ENCODE data around the gene ADSS1.
A peak's percentile ranks its signal among the peaks of the same experiment; 100 is the strongest.

Gene ADSS1

DNA sequence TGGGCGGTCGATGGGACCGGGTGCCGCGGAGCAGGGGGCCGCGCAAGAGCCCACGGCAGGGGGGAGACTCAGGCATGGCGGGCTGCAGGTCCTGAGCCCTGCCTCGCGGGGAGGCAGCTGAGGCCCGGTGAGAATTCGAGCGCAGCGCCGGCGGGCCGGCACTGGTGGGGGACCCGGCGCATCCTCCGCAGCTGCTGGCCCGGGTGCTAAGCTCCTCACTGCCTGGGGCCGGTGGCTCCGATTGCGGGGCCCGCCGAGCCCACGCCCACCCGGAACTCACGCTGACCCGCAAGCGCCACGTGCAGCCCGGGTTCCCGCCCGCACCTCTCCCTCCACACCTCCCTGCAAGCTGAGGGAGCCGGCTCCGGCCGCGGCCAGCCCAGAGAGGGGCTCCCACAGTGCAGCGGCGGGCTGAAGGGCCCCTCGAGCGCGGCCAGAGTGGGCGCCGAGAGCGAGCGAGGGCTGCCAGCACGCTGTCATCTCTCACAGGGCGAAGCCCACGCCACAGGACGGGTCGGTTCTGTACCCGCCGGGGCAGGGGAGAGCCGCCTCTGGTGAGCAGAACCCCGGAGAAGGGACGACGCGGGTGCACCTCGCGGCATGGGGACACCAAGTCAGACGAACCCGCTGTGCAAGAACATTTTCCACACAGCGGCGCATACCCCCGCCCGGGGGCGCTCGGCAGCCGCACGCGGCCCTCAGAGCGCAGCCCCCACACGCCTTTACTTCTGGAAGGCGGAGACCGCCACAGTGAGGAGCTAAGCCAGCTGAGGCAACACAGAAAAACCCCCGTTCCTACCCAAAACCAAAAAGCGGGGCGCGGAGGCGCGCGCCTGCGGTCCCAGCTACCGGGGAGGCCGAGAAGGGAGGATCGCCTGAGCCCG lies 27.8 kb downstream of the ADSS1 start:
- no peak for DNase-seq (ENCODE audit: low spot score)

DNA sequence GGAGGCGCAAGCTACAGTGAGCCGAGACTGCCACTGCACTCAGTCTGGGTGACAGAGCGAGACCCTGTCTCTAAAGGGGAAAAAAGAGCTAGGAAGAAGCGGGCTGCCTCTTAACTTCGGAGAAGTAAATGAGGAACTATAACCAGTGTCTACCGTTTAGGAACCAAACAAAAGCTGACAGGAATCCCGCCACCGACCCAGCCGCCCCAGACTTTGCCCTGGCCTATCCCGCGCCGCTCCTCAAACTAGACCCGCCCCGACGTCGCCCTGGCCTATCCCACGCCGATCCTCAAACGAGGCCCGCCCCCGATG lies 28.4 kb downstream of the ADSS1 start:
- DNase-seq (ENCODE audit: low spot score) = no peak

DNA sequence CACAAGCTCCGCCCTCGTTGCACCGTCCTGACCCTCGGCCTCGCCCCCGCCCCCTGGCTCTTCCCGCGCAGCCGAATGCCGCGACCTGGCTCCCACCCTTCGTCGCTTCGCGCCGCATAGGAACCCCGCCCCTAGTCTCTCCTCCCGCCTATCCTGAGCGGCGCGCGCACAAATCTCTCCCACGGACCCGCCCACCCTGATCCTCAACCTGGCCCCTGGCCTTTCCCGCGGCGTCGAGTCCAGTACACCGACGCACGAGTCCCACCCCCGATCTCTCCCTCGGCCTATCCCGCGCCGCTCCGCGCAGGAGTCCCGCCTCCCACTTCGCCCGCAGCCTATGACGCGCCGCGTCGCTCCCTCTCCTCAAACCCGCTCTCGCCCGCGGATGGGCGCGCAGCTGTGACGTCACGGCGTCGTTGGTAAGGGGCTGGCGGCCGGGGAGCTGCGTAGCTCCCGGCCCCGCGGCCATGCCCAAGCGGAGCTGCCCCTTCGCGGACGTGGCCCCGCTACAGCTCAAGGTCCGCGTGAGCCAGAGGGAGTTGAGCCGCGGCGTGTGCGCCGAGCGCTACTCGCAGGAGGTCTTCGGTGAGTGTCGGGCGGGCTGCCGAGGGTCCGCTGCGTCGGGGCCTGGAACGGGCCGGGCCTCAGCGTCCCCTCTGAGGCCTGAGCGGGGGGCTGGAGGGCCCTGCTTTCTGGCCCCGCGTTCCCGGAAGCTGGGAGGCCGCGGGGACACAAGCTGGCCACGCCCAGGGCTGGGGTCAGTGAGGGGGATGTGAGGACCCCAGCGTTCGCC lies 28.9 kb downstream of the ADSS1 start, which contains the start of gene SIVA1:
TSS of gene SIVA1 (plus strand) at position 413 of the 793 bp plus-strand sequence. CDS start at position 468, 55 bp downstream.
- peak; percentile 99 for DNase-seq (ENCODE audit: low spot score)

DNA sequence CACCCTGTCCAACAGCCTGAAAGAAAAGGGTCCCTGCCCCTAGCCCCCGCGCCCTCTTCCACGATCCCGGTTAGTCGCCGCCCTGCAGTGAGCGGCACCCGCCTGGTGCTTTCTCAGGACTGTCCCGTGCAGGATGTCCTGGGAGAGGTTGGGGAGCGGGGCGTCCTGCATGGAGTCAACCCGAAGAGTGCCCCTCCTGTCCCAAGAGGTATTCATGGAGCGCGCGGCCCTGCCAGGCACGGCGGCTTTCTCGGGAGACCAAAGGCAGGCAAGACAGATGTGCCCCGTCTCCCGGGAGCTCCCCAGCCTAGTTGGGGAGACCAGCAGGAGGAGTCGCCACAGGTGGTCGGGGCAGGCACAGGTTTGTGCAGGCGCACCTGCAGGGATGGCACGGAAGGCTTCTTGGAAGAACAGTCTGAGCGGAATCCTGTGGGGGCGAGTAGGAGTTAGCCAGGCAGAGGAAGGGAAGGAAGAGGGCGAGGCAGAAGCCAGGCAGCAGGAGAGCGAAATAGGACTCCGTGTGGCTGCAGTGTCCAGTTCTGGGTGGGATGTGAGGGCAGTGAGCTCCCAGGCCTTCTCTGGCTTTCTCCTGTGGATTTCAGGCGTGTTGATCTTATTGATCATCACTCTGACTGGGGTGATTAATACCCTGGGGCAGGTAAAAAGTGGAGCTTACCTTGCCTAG lies 29.6 kb downstream of the ADSS1 start:
- no peak for DNase-seq (ENCODE audit: low spot score)

DNA sequence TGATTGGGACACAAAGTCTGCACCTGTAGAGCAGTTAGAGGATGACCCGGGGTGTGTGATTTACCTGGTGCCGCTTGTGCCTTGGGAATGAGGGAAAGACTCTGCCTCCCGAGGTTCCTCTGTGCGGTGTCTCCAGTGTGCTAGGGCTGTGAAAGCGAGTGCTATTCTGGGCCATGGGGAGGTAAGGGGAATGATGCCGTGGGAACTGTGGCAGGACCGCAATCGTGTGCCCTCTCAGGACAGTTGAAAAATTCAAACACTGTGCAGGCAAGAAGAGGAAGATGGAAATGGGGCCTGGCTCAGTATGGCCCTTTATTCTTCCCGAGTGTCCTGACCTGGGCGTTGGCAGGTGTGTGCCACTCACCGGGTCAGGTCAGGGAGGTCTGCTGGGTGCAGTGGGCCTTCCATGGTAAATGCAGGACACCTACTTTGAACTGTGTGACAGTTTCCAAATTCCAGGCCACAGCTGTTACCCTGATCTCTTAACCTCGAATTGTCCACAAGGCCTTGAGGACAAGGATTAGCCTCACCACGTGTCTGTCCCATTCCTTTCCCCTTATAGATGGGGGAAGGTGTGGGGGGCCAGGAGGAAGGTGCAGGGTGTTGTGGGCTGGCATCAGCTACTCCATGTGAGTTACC lies 30.3 kb downstream of the ADSS1 start:
- no peak for DNase-seq (ENCODE audit: low spot score)

DNA sequence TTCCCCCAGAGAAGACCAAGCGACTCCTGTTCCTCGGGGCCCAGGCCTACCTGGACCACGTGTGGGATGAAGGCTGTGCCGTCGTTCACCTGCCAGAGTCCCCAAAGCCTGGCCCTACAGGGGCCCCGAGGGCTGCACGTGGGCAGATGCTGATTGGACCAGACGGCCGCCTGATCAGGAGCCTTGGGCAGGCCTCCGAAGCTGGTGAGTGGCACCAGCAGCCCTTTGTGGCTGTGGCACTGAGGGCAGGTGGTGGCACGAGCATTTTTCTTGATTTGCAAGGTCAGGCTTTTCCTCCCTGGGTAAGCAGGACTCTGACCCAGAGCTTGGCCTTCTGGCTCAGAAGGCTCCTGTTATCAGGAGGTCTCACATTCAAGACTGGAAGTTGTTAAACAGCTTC lies 31.6 kb downstream of the ADSS1 start:
- DNase-seq (ENCODE audit: low spot score) = no peak

DNA sequence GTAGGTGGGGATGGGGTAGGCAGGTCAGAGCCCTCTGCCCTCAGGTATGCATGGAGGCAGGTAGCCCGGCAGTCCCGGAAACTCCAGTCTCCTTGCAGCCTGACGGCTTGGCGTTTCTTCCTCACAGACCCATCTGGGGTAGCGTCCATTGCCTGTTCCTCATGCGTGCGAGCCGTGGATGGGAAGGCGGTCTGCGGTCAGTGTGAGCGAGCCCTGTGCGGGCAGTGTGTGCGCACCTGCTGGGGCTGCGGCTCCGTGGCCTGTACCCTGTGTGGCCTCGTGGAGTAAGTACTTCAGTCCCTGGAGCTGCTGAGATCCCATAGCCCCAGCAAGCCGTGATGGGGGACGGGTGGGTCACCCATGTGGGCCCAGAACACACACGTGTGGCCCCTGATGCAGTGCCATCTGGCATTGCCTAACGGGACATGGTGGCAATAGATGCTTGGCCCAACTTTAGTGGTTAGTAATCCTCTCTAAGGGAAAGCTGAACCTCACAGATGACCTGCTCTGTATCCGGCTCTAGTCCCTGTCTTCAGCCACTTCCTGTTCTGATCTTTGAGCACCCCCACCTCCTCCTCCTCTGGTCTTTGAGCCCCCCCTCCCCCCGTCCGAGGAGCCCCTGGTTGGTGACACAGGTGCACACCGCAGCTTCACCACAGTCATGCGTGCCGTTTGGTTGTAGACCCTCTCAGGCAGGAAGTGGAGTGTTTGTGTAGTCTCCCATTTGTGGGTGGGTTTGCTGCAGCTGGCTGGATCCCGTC lies 32.6 kb downstream of the ADSS1 start:
- DNase-seq (ENCODE audit: low spot score) = no peak

DNA sequence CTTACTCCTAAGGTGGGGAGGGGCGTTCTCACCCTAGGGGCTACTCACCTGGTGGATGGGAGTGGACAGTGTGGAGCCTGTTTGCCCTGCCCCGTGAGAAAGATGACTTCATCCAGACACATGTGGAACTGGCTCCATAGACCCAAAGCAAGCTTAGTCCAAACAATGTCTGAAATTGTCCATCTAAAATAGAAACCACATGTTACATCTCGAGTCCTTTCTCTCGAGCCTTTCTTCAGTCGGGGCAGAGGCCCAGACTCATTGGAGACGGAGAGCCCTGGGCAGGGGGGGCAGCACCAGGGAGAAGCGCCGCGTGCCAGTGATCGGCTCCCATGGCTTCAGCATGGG lies 33.2 kb downstream of the ADSS1 start:
- DNase-seq (ENCODE audit: low spot score) = no peak

DNA sequence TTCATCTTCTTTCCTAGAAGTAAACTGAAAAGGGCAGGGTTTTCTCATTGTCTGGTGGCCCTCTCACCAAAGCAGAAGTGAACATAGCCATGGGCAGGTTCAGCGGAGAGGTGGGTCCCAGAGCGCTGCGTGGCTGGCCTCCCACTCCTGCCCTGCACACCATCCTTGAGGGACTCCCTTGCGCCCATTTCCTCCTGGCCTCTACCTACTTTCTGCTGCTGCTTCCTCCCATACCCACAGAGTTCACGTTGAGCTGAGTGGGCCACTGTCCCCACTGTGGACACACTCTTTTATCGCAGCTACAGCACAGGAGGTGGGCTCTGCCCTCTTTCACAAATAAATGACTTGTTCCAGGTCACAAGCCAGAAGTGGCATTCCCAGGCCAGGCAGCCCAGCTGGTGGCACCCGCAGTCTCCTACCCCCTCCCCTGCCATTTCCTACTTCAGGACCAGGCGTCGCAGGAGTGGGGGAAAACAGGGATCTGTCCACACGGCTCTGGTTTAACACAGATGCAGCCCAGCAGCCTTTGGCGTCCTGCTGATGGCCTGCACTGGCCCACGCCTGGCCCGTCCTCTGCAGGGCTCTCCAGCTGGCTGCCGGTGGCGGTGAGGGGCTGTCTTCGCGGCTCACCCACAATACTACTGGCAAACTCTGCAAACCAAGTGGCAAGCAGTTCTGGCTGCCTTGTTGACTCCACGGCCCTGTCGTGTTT lies 33.8 kb downstream of the ADSS1 start:
- no peak for DNase-seq (ENCODE audit: low spot score)

DNA sequence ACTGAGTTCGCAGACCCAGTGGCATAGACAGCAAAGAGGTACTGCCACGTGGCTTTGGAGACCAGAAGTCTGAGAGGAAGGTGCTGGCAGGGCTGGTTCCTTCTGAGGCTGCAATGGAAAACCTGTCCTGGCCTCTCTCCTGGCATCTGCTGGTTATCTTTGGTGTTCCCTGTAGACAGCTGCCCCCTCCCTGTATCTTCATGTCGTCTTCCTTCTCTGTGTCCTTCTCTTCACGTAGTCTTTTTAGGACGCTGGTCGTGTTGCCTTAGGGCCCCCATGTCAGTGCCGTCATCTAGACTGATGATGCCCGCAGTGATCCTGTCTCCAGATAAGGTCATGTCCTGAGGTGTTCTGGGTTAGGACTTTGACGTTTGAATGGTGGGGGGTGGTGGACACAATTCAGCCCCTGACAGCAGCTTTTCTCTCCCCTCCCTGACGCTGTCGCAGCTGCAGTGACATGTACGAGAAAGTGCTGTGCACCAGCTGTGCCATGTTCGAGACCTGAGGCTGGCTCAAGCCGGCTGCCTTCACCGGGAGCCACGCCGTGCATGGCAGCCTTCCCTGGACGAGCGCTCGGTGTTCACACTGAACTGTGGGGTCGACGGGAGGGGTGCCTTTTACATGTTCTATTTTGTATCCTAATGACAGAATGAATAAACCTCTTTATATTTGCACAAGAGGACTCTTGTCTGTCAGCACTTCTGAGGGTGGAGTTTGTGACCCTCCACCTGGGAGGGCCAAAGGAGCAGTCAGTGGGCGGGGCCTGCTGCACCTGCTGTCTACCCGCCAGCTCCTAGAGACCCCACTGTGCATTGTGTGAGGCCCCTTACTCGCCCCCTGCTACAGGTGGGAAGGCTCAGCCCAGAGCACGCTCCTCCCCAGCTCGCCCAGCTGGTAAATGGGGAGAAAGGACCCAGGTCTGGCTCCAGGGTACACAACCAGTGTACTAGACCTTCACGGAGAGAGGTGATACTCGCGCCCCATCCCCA lies 35.2 kb downstream of the ADSS1 start:
- no peak for DNase-seq (ENCODE audit: low spot score)

DNA sequence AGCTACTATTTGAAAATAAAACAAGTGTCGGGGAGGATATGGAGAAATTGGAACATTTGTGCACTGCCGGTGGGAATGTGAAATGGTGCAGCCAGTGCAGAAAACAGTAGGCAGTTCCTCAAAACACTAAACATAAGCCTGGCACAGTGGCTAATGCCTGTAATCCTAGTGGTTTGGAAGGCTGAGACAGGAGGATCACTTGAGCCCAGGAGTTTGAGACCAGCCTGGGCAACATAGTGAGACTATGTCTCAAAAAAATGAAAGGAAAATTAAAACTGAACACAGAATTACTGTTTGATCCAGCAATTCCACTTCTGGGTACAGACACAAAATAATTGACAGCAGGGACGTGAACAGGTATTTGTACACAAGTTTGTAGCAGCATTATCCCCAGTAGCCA lies 41.5 kb downstream of the ADSS1 start:
- no peak for DNase-seq (ENCODE audit: low spot score)

DNA sequence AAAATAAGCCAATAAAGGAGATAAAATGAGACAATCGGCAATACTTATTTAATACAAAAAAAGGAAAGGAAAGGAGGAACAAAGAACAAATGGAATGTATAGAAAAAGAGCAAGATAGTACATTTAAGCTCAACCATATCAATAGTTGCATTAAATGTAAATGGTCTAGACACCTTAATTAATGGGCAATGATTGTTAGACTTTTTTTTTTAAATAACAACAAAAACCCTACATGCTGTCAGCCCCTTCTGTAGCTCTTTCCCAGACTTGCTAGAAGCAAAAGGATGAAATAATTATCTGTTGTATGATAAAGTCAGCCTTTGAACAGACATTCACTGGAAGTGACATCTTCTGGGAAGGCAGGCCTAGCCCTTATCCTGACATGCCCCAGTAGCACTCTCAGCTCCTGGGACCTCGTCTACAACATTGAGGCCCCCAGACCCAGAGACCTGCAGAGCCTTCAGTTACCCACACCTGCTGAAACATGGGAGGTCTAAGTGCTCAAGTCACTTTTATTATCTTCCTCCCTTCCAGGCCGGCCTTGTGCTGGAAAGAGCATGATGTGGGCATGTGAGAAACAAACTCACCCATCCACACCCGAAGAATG lies 42.3 kb downstream of the ADSS1 start:
- DNase-seq (ENCODE audit: low spot score) = no peak

DNA sequence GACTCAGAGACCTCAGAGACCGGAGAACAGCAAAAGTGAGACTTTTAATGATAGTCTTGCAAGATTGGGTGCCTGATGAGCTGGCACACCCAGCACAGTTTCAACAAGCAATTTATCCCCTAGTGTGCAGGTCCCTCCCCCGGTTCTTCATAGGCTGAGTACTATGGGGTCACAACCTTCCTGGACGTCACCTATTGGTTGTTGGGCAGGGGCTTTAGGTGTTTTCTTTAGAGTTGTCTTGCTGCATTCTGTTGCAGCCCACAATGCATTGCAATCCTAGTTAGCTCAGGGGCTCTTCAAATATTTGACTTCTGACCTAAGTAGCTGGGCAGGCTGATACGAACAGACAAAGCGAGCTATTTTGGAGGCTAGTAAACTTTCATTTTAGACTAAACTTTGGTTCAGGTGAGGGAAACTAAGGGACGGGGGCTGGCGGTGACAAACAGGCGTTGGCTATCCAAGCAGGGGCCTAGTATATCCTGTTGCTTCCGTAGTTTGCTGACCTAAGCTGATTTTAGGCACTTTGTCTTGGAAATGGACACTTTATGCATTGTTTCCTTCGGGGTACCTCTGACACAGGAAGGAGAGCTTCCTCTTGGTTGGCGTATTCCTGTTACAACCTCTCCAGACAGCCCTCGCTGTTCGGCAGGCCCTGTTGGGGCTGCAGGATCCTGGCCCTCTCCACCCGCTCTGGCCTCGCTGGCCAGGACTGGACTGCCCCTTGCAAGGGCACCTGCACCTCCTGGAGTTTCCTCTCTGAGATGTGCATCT lies 43.0 kb downstream of the ADSS1 start:
- DNase-seq (ENCODE audit: low spot score) = no peak

DNA sequence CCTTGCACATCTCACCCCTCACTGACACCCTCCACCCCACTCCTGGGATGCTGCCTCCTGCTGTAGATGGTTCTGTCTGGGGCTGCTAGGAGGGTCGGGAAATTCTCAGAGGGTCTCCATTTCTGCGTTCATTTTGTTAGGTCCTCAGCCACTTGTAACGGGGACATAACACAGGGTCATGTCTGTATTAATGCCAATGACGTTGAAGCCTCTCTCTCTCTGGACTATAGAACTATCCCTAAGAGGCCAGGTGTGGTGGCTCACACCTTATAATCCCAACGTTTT lies 43.5 kb downstream of the ADSS1 start:
- DNase-seq (ENCODE audit: low spot score) = no peak

DNA sequence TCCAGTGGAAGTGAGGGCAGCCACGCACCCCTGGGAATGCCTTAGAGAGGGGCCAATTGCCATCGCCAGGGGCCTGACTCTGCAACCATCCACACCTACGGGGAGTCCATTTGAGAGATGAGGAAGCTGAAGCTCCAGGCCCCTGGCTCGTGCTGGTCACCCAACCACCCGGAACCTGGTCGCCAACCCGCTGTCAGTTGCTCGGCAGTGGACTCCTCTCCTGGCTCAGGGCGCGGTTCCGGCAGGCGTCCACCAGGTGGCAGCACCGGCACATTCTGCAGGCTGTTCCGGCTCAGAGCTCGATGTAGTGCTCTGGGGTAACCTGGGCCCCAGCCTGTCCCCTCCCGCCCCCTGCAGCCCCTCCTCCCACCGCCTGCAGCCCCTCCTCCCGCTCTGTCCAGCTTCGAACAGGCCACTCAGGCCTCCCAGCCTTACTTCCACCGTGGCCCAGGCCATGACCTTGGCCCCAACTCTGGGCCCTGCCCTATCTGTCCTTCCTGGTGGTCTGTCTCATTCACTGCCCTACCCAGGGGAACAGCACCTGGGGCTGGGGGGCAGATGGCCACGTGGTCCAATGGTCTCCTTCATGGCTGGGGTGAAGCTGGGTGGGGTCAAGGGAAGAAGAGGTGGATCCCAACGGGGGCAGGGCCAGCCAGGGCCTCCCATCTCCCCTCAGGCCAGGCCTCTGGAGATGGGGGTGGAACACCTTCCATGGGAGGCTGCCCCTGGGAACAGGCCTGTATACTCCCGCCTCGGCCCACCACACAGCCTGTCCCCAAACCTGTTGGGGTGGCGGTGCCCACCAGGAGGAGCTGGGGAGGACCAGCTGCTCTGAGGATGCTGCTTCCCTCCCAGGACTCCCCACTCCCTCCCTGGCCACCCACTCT lies 44.7 kb downstream of the ADSS1 start:
- DNase-seq (ENCODE audit: low spot score) = peak; percentile 92

DNA sequence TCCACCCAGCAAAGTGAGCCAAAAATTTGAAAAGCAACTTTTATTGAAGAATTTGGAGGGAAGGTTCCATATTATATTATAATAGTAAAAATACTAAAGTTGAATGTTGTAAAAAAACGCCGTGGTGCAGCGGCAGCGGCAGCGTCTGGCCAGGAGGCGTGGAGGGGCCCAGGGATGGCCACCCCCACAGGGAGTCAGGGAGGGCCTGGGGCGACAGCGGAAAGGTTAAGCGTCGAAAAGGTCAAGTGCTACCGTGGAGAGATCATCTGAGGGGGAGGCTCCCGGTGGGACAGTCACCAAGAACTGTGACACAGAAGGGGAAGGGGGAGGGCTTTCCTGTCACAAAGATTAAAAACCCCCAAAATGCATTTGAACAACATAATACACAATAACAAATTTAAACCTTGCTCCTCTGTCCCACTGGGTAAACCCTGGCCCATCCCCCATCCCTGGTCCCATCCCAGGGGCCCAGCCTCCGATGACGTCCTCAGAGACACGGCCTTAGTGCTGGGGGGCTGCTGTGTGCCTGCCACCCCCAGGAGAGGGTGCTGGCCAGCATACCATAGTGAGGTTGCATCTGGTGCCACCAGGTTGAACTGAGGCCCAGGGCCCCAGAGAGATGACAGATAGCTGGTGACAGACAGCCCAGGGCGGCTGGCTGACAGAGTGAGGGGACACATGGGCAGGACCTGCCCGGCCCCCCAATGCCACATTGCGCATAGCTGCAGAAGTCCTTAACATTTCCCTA lies 45.5 kb downstream of the ADSS1 start:
- no peak for DNase-seq (ENCODE audit: low spot score)

DNA sequence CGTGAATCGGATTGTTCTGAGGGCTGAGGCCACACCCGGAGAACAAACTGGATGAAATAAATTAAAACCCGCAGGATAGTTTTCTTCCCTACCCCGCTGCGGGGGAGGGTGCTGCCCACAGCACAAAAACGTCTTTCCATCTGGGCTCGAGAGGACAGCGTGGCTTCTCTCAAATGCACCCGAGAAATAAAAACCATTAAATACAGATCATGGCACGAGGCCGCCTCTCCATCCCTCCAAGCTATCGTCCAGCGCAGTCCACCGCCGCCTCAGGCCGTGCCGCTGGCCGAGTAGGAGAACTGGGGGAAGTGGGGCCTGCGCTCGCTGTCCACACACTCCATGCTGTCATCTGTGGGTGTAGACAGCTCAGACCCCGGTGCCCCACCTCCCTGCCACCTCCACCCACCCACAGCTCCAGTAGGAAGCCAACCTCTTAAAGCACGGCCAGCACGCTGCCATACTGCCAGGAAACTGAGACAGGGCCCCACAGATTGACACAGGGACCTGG lies 46.1 kb downstream of the ADSS1 start:
- DNase-seq (ENCODE audit: low spot score) = no peak
